ENCODE data around the gene GYPB. TPM values are rescaled to one million over a fixed set of nuclear protein-coding genes. Genes with fewer than 3 reads are reported as not detected.
"Not testable (repeated sequence)": the region's sequence is repeated elsewhere in the genome, so short reads cannot be mapped to it uniquely, and the experiment has no call there.

The GYPB gene
- total and polyA plus RNA-seq, 2 experiments from 2014 or later = not detected

GRCh38 chr4:144006200-144006803 lies 12.9 kb downstream of the GYPB start:
- not testable (repeated sequence) for H3K27ac ChIP-seq (ENCODE audit: low read depth); DNase-seq (ENCODE audit: low spot score); H3K79me2 ChIP-seq (replicated peaks; ENCODE audit: insufficient read depth); H3K4me1 Mint-ChIP-seq; H3K4me3 Mint-ChIP-seq; H3K27me3 Mint-ChIP-seq (ENCODE audit: insufficient read depth, low read depth, poor library complexity); H2AFZ ChIP-seq; H3K27me3 ChIP-seq (ENCODE audit: insufficient read depth); H3K36me3 ChIP-seq (ENCODE audit: insufficient read depth); H3K4me1 ChIP-seq (ENCODE audit: insufficient read depth); H3K27ac Mint-ChIP-seq; H3K4me3 ChIP-seq; H3K36me3 Mint-ChIP-seq (ENCODE audit: low read depth); H3F3A ChIP-seq (replicated peaks; ENCODE audit: low read depth); ATAC-seq; H3K9me3 Mint-ChIP-seq; H3K4me2 ChIP-seq; H3K9me2 ChIP-seq (ENCODE audit: insufficient read depth); H4K20me1 ChIP-seq (replicated peaks; ENCODE audit: insufficient read depth)

GRCh38 chr4:144005558-144005953 lies 13.6 kb downstream of the GYPB start:
- not testable (repeated sequence) for H3K9me2 ChIP-seq (ENCODE audit: insufficient read depth); H3K27me3 ChIP-seq (ENCODE audit: insufficient read depth); H4K20me1 ChIP-seq (replicated peaks; ENCODE audit: insufficient read depth); H3K4me1 Mint-ChIP-seq; ATAC-seq; H3K27ac ChIP-seq (ENCODE audit: low read depth); H3K36me3 ChIP-seq (ENCODE audit: insufficient read depth); DNase-seq (ENCODE audit: low spot score); H3K79me2 ChIP-seq (replicated peaks; ENCODE audit: insufficient read depth); H3K4me1 ChIP-seq (ENCODE audit: insufficient read depth); H3K27ac Mint-ChIP-seq; H3K27me3 Mint-ChIP-seq (ENCODE audit: insufficient read depth, low read depth, poor library complexity); H3K4me3 Mint-ChIP-seq; H3F3A ChIP-seq (replicated peaks; ENCODE audit: low read depth); H3K9me3 Mint-ChIP-seq; H2AFZ ChIP-seq; H3K36me3 Mint-ChIP-seq (ENCODE audit: low read depth); H3K4me3 ChIP-seq; H3K4me2 ChIP-seq

- H3K4me3 ChIP-seq; H3K4me1 Mint-ChIP-seq; H3K9me3 Mint-ChIP-seq; H3K27me3 ChIP-seq (ENCODE audit: insufficient read depth); H3K9me2 ChIP-seq (ENCODE audit: insufficient read depth); H2AFZ ChIP-seq; H3K4me1 ChIP-seq (ENCODE audit: insufficient read depth); H3K27ac Mint-ChIP-seq; H4K20me1 ChIP-seq (replicated peaks; ENCODE audit: insufficient read depth); H3K79me2 ChIP-seq (replicated peaks; ENCODE audit: insufficient read depth); H3K4me3 Mint-ChIP-seq; DNase-seq (ENCODE audit: low spot score); H3K27ac ChIP-seq (ENCODE audit: low read depth); H3F3A ChIP-seq (replicated peaks; ENCODE audit: low read depth); H3K36me3 ChIP-seq (ENCODE audit: insufficient read depth); H3K36me3 Mint-ChIP-seq (ENCODE audit: low read depth); H3K4me2 ChIP-seq; ATAC-seq; H3K27me3 Mint-ChIP-seq (ENCODE audit: insufficient read depth, low read depth, poor library complexity): not testable (repeated sequence)
These were observed 14.2 kb downstream of the GYPB start for GRCh38 chr4:144004868-144005557.

GRCh38 chr4:144003890-144004265 lies 15.3 kb downstream of the GYPB start:
- H3K36me3 Mint-ChIP-seq (ENCODE audit: low read depth); H3K4me1 Mint-ChIP-seq; H3K27ac ChIP-seq (ENCODE audit: low read depth); H2AFZ ChIP-seq; H3K27me3 Mint-ChIP-seq (ENCODE audit: insufficient read depth, low read depth, poor library complexity); H3K9me2 ChIP-seq (ENCODE audit: insufficient read depth); H3K27ac Mint-ChIP-seq; H3K4me1 ChIP-seq (ENCODE audit: insufficient read depth); DNase-seq (ENCODE audit: low spot score); H4K20me1 ChIP-seq (replicated peaks; ENCODE audit: insufficient read depth); H3K4me3 Mint-ChIP-seq; H3F3A ChIP-seq (replicated peaks; ENCODE audit: low read depth); H3K27me3 ChIP-seq (ENCODE audit: insufficient read depth); H3K9me3 Mint-ChIP-seq; H3K36me3 ChIP-seq (ENCODE audit: insufficient read depth); H3K4me2 ChIP-seq; H3K79me2 ChIP-seq (replicated peaks; ENCODE audit: insufficient read depth); H3K4me3 ChIP-seq; ATAC-seq: not testable (repeated sequence)

GRCh38 chr4:144003205-144003889 lies 15.8 kb downstream of the GYPB start:
- not testable (repeated sequence) for H3K27ac Mint-ChIP-seq; H3K27me3 Mint-ChIP-seq (ENCODE audit: insufficient read depth, low read depth, poor library complexity); DNase-seq (ENCODE audit: low spot score); ATAC-seq; H3K36me3 ChIP-seq (ENCODE audit: insufficient read depth); H3K4me3 ChIP-seq; H3K4me1 ChIP-seq (ENCODE audit: insufficient read depth); H3K27ac ChIP-seq (ENCODE audit: low read depth); H3K36me3 Mint-ChIP-seq (ENCODE audit: low read depth); H2AFZ ChIP-seq; H3K9me3 Mint-ChIP-seq; H3K4me3 Mint-ChIP-seq; H3K9me2 ChIP-seq (ENCODE audit: insufficient read depth); H3K27me3 ChIP-seq (ENCODE audit: insufficient read depth); H4K20me1 ChIP-seq (replicated peaks; ENCODE audit: insufficient read depth); H3K79me2 ChIP-seq (replicated peaks; ENCODE audit: insufficient read depth); H3F3A ChIP-seq (replicated peaks; ENCODE audit: low read depth); H3K4me1 Mint-ChIP-seq; H3K4me2 ChIP-seq

- H3K4me2 ChIP-seq; H3K4me1 Mint-ChIP-seq; H3K36me3 ChIP-seq (ENCODE audit: insufficient read depth); H4K20me1 ChIP-seq (replicated peaks; ENCODE audit: insufficient read depth); H3K27me3 Mint-ChIP-seq (ENCODE audit: insufficient read depth, low read depth, poor library complexity); ATAC-seq; H3K27me3 ChIP-seq (ENCODE audit: insufficient read depth); H3K4me3 Mint-ChIP-seq; H3K4me3 ChIP-seq; H3K27ac ChIP-seq (ENCODE audit: low read depth); DNase-seq (ENCODE audit: low spot score); H3K4me1 ChIP-seq (ENCODE audit: insufficient read depth); H2AFZ ChIP-seq; H3K27ac Mint-ChIP-seq; H3K79me2 ChIP-seq (replicated peaks; ENCODE audit: insufficient read depth); H3K36me3 Mint-ChIP-seq (ENCODE audit: low read depth); H3K9me2 ChIP-seq (ENCODE audit: insufficient read depth); H3K9me3 Mint-ChIP-seq; H3F3A ChIP-seq (replicated peaks; ENCODE audit: low read depth): not testable (repeated sequence)
These were observed 18.7 kb downstream of the GYPB start for GRCh38 chr4:144000331-144000995.
